ENCODE data around the gene CCDC106. TPM values are rescaled to one million over a fixed set of nuclear protein-coding genes. Genes with fewer than 3 reads are reported as not detected.

Gene CCDC106
- total RNA-seq, 1 experiment from 2014 or later = 21.1 TPM

- TF ChIP-seq USF1 (CRISPR knock-in tag; IDR thresholded peaks at IDR 0.05) (no peak; the same call in 1 of the 2 replicates), PRDM15 (CRISPR knock-in tag; IDR thresholded peaks at IDR 0.05) (no peak), ZNF121 (CRISPR knock-in tag; IDR thresholded peaks at IDR 0.05) (no peak), SMAD3 (CRISPR knock-in tag; IDR thresholded peaks at IDR 0.05; ENCODE audit: borderline replicate concordance) (no peak), MYBL2 (CRISPR knock-in tag; IDR thresholded peaks at IDR 0.05) (0 out of 2 replicates have a peak, but pooled peaks have one; percentile 36), IRF1 (CRISPR knock-in tag; IDR thresholded peaks at IDR 0.05) (no peak), ATF1 (CRISPR knock-in tag; IDR thresholded peaks at IDR 0.05) (no peak), ATF6 (CRISPR knock-in tag; IDR thresholded peaks at IDR 0.05) (no peak), TP53 (CRISPR knock-in tag; IDR thresholded peaks at IDR 0.05) (no peak), ZNF425 (CRISPR knock-in tag; conservative IDR thresholded peaks at IDR 0.05) (no peak), FOXK1 (CRISPR knock-in tag; IDR thresholded peaks at IDR 0.05) (0 out of 2 replicates have a peak, but pooled peaks have one; percentile 29), CDX4 (CRISPR knock-in tag; IDR thresholded peaks at IDR 0.05; ENCODE audit: borderline replicate concordance) (no peak), FOXJ3 (CRISPR knock-in tag; IDR thresholded peaks at IDR 0.05; ENCODE audit: borderline replicate concordance) (no peak), ZSCAN18 (CRISPR knock-in tag; IDR thresholded peaks at IDR 0.05) (no peak), TCF7 (CRISPR knock-in tag; IDR thresholded peaks at IDR 0.05; ENCODE audit: low read depth) (no peak), ERG (CRISPR knock-in tag; IDR thresholded peaks at IDR 0.05) (no peak), ELF4 (CRISPR knock-in tag; IDR thresholded peaks at IDR 0.05; ENCODE audit: low read depth) (no peak), ZNF317 (CRISPR knock-in tag; IDR thresholded peaks at IDR 0.05; ENCODE audit: borderline replicate concordance, low read depth) (no peak), ZNF396 (CRISPR knock-in tag; IDR thresholded peaks at IDR 0.05; ENCODE audit: borderline replicate concordance) (no peak), GRHL2 (CRISPR knock-in tag; IDR thresholded peaks at IDR 0.05; ENCODE audit: insufficient replicate concordance, severe bottlenecking) (no peak), KAT7 (CRISPR knock-in tag; IDR thresholded peaks at IDR 0.05; ENCODE audit: borderline replicate concordance) (no peak), ZNF416 (CRISPR knock-in tag; IDR thresholded peaks at IDR 0.05) (no peak), E2F1 (CRISPR knock-in tag; IDR thresholded peaks at IDR 0.05) (no peak), ETV6 (CRISPR knock-in tag; IDR thresholded peaks at IDR 0.05) (peak; percentile 19; the same call in 1 of the 2 replicates)
These were observed 5.8 kb downstream of the CCDC106 start (continued) for GRCh38 chr19:55653651-55654322.

Data from WTC11 (cell line).